ENCODE data around the gene AGBL1. TPM values are rescaled to one million over a fixed set of nuclear protein-coding genes. Genes with fewer than 3 reads are reported as not detected.
"Not testable (repeated sequence)": the region's sequence is repeated elsewhere in the genome, so short reads cannot be mapped to it uniquely, and the experiment has no call there.

AGBL1 gene
- polyA plus RNA-seq, 4 donors: 0.06 to 0.09 (median 0.09) TPM; not detected in 1

DNA sequence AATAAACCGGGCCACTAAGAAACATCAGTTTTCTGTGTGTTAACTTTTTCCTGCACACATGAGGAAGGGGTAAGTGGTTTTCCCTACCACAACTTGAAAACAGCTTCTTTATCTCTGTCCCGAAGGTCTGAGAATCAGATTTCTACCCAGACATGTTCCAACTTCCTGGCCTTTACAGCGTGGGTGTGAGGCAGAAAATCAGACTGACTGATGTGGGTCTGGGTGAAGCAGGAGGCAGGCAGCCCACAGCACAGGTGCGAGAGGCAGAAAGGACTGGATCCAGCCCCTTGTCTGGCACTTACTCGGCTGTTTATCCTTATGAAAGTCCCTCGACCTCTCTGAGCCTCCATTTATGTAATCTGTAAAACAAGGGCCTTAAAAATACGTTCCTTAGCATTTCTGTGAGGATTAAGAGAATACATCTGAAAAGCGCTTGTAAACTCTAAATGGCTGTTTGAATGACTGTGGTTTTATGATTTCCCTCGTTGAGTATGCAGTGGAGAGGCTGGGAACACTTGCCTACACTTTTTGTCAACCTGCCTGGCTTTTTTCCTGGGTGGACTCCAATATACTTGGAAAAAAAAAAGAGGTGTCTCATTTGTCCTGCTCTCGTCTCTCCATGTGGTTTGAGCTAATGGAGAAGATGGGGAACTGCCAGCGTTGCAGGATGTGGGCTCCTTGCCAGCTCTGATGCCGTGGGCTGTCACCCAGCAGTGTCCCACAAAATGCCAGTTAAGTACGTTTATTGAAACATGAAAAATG is 3.1 kb downstream of the AGBL1 start:
- no peak for DNase-seq (ENCODE audit: low read depth in 4 of 4, low spot score in 3 of 4)

DNA sequence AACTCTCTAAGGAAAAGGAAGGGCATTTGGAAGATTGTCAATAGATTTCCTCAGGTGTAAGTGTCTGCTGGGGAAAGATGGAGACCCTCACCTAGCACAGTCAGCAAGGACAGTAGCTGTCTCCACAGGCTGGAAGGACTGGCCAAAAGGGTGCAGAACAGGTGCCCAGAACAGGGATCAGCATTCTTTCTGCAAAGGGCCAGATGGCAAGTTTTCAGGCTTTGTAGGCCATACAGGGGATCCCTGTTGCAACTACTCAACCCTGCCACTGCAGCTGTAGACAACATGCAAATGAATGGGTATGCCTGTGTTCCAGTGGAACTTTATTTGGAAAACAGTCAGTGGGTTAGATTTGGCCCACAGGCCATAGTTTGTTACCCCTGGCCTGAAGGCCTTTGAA is 8.1 kb downstream of the AGBL1 start:
- no peak for DNase-seq (ENCODE audit: low read depth in 4 of 4, low spot score in 3 of 4)

DNA sequence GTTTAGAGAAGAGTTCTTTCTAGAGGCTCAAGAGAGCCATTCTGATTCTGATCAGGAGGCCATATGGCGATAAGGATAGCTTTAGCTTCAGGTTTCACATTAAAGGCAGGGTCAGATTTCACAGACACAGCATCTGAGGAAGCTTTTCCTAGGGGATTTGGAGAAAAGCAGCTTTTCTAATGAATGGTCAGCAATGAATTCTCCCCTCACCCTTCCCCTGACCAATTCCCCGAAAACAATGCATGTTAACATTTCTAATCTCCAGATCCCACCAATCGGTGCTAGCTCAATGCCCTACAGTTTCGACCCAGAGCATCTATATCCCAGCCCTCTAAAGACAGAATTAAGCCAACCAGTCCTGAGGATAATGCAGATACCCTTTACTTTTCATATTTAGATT is 9.8 kb downstream of the AGBL1 start:
- no peak for DNase-seq (ENCODE audit: low read depth in 4 of 4, low spot score in 3 of 4)

DNA sequence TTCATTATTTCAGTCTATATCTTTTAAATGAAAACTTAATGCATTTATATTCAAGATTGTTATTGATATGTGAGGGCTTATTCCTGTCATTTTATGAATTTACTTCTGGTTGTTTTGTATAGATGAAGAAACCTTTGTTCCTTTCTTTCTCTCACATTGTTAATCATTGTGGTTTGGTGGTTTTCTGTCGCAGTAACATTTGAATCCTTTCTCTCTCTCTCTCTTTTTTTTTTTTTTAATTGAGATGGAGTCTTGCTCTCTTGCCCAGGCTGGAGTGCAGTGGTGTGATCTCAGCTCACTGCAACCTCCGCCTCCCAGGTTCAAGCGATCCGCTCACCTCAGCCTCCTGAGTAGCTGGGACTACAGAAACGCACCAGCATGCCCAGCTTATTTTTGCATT is 22.1 kb downstream of the AGBL1 start:
- DNase-seq (ENCODE audit: low read depth in 4 of 4, low spot score in 3 of 4): no peak

DNA sequence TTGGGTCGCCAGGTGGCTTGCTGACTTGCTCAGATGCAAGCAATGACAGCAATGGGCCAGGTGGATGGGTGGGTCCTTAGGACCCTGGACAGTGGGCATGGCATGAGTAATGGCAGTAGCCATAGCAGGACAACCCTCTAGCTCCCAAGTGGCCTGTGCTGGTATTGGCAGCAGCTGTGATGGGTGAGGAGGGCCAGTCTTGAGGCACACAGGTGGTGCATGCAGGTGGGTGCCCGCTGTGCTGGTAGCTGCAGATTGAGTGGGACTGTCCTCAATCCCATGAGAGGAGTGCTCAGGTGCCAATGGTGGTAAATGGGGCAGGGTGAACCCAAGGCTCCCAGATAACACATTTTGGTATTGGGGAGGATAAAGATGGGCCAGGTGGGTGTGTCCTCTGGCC is 24.2 kb downstream of the AGBL1 start:
- DNase-seq (ENCODE audit: low read depth in 4 of 4, low spot score in 3 of 4): no peak

DNA sequence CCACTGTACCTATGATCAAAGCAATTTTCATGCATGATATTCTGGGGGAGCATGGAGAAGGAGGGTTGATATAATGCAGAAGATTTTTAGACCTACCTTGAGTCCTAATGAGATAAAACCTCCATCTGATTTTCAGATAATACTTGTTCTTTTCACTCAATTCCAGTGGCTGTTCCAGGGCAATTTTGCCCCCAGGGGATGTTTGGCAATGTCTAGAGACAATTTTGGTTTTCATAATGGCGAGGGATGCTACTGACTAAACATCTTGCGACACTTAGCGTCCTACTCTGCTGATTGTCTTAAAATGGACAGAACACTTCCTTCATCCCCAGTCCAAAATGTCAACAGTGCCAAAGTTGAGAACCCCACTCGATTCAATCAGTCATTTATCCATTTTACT is 26.6 kb downstream of the AGBL1 start:
- no peak for DNase-seq (ENCODE audit: low read depth in 4 of 4, low spot score in 3 of 4)

DNA sequence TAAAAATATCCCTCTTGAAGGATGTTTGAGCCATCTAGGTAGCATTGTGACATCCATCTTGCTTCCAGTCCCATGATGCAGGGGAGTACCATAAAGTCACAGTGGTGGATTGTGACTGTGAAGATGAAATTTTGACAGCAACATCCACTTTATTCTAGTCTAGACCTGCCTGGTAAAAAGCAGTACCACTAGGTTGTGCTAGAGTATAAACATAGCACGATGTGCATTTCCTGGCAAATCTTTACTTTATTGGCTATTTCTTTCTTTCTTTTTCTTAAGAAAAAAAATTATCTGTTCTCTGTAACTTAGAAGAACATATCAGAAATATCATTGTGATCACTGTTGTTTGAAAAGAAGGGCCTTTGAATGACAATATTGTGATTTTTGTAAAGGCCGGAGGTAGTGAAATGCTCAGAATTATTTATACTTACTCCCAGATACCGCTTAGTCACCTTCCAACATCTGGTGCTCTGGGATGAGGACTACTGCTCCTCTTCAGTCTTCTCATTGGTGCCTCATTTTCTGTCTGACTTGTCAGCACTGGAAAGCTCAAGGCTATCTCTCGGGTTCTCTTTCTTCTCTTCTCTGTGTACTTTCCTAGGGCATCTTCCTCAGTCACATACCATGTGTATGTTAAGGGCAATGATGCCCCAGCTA is 35.6 kb downstream of the AGBL1 start:
- DNase-seq (ENCODE audit: low read depth in 4 of 4, low spot score in 3 of 4): no peak

DNA sequence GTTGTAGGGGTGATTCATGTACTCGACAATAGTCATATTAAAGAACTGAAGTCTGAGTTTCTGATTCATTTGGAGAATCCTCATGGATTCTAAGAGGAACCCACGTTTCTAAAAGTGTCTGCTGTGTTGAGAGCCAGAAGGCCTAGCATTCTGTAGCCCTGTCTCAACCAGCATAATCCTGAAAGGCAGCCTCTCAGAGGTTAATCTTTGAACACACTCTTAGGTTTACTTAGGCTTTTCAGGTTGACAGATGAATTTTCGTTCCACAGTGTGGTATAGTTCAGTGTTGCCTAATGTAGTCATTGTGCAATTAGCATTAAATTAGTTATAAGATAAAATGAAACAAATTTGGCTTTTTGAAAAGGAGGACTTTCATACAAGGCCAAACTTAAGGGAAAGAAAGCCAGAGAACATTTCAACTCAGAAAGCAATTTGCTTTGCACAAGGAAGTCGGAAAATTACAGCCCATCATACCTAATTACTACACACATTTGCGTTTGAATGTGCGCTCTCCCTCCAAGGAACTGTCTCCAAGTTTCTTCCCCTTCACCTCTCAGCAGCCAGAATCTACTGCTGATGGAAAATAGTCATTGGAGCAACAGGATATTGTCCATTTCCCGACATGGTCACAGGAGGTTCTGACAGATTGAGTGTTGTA is 42.0 kb downstream of the AGBL1 start:
- no peak for DNase-seq (ENCODE audit: low read depth in 4 of 4, low spot score in 3 of 4)

DNA sequence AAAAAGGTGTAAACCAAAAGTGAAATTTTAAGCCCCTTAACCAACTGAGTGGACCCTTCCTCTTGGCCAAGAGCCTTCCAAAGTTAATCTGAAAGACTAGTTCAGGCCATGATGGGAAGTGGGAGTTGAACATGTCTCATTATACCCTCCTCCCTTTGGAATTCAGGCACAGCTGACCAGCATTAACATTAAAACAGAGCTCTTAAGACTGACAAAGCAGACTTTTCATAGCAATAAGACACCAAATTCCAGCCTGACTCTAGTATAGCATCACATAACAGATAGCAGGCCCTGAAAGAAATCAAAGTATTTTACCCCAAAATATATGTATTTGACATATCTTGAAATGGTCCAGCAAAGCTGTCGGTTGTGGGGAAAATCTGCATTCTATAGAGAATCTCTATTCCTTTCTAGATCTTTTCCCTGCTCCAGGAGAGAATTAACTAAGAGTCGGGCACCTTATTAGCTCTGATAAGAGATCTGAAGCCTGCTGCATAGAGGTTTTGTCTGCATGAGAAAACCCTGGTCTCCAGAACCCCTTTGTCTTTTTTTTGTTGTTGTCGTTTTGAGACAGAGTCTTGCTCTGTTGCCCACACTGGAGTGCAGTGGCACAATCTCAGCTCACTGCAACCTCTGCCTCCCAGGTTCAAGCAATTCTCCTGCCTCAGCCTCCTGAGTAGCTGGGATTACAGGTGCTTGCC is 43.2 kb downstream of the AGBL1 start:
- DNase-seq (ENCODE audit: low read depth in 4 of 4, low spot score in 3 of 4): not testable (repeated sequence)

DNA sequence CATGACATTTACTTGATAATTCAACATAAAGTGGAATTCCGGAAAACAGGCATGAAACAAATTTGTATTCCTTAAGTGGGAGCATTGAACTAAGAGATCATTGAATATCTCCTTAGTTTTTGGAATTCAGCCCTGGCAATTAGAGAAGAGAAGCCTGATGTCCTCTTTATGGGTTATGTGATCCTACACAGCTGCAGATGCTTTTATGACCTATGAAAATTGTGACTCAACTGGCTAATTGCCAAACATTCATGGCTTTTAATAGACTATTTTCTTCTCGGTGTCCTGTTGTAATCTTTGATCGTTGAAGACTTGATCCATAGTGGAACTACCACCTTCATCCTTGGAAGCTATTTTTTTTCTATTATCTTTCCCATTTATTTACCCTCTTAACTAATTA is 46.1 kb downstream of the AGBL1 start:
- DNase-seq (ENCODE audit: low read depth in 4 of 4, low spot score in 3 of 4): no peak

DNA sequence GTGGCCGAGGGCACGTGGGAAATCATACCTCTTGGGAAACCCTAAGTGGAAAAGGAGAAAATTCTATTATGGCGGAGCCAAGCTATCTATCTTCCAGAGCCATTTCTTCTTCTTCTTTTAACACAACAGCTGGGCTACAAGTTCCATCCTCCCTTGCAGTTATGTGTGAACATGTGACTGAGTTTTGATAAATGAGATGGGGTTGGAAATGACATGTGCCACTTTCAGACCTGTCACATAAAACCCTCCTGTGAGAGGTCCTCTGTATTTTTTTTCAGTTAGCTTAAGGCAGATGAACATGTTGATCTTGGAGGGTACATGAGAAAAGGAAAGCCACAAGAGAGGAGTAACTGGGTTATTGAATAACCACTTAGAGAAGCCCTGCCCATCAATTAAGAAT is 47.9 kb downstream of the AGBL1 start:
- no peak for DNase-seq (ENCODE audit: low read depth in 4 of 4, low spot score in 3 of 4)

DNA sequence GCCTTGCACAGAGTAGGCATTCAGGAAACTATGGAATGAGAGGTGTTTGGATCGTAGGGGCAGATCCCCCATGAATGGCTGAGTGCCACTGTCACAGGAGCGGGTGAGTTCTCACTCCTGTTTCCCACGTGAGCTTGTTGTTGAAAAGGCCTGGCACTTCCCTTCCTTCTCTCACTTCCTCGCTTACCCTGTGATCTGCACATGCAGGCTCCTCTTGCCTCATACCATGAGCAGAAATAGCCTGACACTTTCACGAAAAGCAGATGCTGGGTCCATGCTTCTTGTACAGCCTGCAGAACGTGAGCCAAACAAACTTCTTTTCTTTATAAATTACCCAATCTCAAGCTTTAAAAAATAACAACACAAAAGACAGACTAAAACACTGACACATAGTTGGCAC is 55.4 kb downstream of the AGBL1 start:
- no peak for DNase-seq (ENCODE audit: low read depth in 4 of 4, low spot score in 3 of 4)

DNA sequence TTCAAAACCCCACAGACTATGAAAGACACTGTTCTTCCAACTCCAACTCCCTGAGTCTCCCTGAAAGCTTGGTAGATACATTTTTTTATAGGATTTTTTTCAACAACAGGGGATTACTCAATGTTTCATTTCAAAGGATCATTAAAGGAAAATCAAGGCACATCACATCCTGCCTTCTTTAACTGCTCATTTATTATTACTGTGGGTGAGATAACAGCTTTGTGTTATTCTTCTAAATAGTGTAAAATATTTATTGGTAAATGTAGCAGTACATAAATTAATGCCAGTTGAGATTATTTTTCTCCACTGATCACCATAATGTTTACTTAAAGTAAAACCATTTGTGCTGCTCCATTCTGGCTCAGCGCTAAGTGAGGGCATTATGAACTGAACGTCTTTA is 57.2 kb downstream of the AGBL1 start:
- DNase-seq (ENCODE audit: low read depth in 4 of 4, low spot score in 3 of 4): no peak

DNA sequence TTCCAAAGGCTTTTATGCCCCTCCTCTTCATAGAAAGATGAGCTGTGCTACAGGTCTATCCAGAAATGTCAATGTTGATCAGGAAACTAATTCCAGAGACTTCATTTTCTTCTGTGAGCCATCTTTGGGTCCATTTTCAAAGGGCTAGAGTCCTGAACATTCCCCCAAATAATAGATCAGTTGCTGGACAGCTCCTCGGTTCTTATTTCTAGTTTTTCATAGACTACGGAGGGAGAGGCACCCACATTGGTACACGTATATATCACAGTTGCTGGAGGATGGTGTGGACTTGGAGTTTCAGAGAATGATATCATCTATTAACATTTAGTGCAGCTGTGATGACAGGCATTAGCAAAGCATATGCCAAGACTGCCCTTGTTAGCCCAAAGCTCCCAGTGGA is 59.1 kb downstream of the AGBL1 start:
- no peak for DNase-seq (ENCODE audit: low read depth in 4 of 4, low spot score in 3 of 4)

DNA sequence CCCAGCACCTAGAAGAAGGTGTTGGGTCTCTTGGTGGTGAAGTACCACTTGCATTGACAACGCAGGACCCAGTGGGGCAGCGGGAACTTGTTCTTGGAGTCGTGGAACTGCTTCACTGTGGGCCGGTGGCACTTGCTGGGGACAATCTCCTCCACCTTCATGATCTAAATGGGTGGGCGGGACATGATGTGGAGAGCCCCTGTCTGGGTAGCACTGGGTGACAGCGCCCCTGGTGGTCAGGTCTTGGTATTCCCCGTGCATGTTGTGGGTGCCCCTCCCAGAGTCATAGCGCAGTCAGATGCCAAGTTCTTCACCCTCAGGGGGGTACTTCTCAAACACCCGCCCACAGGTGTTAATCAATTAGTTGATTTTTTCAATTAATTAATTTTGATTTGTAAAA is 60.2 kb downstream of the AGBL1 start:
- no peak for DNase-seq (ENCODE audit: low read depth in 4 of 4, low spot score in 3 of 4)

DNA sequence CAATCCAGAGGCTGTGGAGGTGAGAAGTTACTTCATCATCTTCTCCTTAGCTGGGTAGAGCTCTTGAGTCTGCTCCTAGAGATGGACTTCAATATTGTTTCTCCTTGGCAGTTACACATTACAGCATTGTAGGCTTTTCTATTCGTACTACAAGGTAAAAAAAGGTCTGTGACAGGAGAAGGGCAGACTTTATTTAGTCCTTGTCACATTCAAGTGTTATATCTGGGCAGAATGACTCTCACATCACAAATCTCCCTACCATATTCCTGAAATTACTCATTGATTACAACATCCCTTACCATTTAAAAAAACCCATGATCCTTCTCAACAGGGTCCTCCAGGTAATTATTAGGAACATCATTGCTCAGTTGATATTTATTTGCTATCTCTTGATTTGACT is 75.0 kb downstream of the AGBL1 start:
- no peak for DNase-seq (ENCODE audit: low read depth in 4 of 4, low spot score in 3 of 4)

DNA sequence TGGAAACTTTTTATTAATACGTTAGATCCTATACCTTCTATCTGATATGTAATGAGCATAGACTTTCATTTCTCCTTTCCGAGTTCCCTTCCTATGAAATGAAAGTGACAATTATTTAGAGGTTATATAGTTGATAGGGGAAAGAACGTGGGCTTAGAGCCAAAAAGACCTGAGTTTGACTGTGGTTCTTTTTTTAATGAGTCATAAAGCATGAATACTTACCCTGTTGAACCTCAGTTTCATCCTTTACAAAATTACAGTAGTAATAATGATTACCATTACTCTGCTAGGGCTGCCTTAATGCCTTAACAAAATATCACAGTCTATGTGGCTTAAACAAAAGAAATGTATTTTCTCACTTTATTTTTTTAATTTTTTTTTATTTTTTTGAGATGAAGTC is 75.9 kb downstream of the AGBL1 start:
- DNase-seq (ENCODE audit: low read depth in 4 of 4, low spot score in 3 of 4): no peak

DNA sequence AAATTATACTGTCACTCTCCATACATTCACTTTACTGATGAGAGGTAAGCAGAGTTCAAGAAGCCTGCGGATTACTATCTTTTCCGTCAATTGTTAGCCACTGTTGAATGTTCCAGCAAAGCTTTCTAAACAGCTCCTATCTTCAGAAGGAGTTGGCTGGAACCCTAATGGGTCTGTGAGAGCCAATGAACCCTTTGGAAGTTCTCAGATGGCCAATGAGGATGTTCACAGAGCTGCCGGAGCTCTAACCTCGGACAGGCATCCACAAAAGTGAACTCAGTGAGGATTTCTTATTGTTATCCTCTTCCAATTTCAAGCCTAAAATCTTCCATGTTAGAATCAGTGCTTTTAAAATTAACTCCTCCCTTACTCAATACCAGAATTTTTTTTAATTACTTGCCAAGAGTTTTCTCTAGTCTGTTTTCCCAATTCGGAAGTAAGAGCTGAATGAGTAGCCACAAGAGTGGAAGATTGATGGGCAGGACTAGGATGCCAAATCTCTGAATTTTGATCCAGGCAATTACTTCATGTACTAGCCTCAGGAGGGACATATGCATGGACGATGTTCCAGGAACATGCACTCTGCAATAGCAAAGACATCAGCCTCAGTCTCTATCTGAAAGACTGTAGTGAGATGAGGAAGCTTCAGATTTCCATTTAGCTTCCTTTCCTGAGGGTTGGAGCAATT is 78.1 kb downstream of the AGBL1 start:
- no peak for DNase-seq (ENCODE audit: low read depth in 4 of 4, low spot score in 3 of 4)

DNA sequence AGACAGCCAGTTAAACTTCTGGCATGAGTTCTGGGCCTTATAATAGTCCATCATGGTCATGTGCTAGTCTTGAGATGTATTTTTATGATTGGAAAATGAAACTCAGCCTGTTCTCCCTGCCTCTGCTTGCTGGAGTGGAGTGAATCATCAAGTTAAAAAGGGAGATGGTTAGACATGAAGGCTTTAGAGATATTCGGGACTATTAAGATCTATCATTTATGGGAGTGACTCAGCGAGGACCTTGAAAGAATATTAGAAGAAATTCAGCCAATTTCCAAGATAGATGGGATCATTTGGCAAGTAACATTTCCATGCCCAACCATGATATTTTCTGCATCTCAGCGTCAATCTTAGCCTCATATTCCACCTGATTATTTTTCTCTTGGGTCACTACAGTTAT is 79.8 kb downstream of the AGBL1 start:
- no peak for DNase-seq (ENCODE audit: low read depth in 4 of 4, low spot score in 3 of 4)

DNA sequence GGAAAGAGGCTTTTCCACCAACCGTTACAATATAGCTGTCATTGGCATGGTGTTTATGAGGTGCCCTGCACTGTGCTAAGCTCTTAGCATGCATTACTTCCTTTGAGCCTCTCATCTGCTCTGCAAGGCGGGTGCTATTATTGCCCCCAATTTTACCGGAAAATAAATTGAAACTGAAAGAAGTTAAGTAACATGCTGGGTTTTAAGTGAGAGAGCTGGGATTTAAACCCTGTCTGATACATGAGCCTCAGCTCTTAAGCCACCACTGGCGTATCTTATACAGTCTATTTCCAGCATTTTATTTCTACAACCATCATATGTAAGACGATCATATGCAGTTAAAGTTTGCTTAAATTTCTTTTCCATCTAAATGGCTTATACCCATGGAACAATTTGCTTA is 81.6 kb downstream of the AGBL1 start:
- no peak for DNase-seq (ENCODE audit: low read depth in 4 of 4, low spot score in 3 of 4)

DNA sequence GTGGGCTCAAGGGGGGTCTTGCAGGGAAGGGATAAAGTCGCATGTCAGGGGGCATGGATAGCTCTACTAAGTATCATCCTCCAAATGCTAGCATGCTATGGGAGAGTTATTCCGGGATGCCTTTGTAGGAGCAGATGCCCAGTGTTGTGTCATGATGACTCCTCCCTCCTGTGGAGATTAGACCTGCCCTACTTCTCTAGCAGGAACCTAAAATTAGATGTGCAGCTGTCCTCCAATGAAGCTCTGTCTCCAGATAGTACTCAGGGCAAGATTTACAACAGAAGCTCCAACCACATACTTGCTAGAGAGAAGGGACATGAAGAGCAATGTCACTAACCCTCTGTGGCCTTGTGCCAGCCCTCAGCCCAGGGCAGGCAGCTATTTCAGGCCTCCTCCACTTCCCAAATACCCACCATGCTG is 82.5 kb downstream of the AGBL1 start:
- DNase-seq (ENCODE audit: low read depth in 4 of 4, low spot score in 3 of 4): no peak

All from left renal pelvis (tissue), 4 donors.